Prostate gland (tissue), 2 donors: Measurements from ENCODE around the gene TOB1.

Source experiments
- CTCF ChIP-seq, 4 experiments: fragments of 200-600 bp in 2 of 4; fragments of 450-650 bp in 2 of 4; sonication (generic) in 2 of 4; IDR thresholded peaks; 1 replicate in 3 of 4; 2 replicates in 1 of 4; pipeline ENCODE4 v1.5.1; 2016 to 2019; ENCODE audit warnings: antibody characterized with exemption in 4 of 4, mild to moderate bottlenecking in 2 of 4, moderate library complexity in 2 of 4
- POLR2A ChIP-seq: fragments of 450-650 bp; IDR thresholded peaks from one replicate; pipeline ENCODE4 v1.6.1; 2016; ENCODE audit warnings: antibody characterized with exemption, mild to moderate bottlenecking
- POLR2AphosphoS5 ChIP-seq: sonication (generic); formaldehyde crosslinking; IDR thresholded peaks from one replicate; pipeline ENCODE4 v1.6.1; 2017; ENCODE audit warnings: antibody characterized with exemption

DNA sequence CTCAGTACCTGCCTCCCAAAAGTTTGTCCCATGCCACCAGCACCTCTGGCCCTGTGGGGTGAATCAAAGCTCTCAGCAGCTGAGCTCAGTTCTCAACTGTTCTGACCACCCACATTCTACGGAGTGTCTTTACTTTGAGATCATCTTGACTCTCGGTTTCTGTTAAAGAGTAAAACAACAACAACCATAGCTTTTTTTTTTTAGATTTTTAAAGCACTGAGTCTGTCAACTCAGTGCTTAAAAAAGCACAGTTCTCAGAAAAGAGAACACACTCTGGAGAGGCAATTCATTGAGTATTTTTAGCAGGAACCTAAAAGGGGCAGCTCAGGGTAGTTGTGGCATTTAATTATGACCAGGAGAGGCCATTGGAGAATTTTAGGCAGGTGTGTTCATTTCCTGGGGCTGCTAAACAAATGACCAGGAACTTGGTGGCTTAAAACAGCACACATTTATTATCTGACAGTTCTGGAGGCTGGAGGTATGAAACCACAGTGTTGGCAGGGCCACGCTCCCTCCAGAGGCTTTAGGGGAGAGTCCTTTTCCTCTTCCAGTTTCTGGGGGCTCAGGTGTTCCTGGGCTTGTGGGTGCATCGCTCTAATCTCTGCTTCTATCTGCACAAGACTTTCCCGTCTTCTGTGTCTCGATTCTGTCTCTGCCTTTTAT lies 37.5 kb downstream of the TOB1 start:
- TF ChIP-seq CTCF (IDR thresholded peaks at IDR 0.05) (no peak), POLR2AphosphoS5 (no peak), POLR2A (no peak)
